NCI-H2196 treated with DMSO at 0.1 percent for 48 hours (cell line): Measurements from ENCODE around the gene LOC101059915.

ENCODE experiments used
- DNase-seq: peaks from one replicate; lab custom pipeline; 2025; ENCODE audit not compliant: unreplicated experiment; lab: John Stamatoyannopoulos, UW

LOC101059915 gene

DNA sequence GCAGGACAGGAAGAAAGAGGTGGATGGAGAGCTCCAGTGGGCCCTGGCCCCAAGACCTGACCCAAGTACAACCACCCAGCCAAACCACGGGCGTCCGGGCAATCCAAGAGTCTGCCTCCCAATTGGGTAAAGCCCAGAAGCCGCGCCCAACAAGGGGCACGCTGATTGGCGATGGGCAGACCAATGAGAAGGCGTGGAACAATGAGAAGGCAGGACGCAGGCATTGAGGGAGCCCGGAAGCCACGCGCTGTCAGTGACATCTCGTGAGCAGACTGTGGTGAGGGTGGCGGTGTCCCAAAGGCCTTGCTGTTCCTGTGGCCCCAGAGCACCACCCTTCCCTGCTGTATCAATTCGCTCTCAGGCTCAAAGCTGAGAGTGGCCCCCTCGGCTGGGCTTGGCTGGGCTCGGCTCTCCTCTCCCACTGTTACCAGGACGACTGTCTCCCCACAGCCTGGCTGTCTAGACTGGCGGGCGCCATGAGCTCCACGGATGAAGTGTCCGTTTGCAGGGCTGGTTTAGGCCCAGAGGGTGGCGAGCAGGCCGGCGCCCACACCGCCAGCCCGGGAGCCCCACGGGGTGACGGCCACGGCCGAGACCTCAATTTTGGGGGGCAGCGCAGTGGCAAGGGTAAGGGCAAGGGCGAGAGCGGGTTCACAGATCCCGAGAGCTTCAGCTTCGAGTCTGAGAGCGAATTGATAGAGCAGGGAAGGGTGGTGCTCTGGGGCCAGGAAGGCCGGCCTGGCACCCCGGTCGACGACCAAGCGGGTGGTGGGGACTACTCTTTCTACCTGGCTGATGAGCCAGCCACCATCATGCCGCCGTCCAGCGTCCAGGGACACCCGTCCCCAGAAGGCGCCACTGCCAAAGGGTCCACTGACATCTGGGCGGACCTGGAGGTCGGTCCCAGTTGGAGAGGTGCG, at the start of gene LOC101059915:
LOC101059915 (plus strand) TSS at position 219 of the 920 bp plus-strand sequence.
- DNase-seq = no peak

GRCh38 chrX:71617742-71618141, 49.6 kb upstream of the LOC101059915 start:
- no peak for DNase-seq

DNA sequence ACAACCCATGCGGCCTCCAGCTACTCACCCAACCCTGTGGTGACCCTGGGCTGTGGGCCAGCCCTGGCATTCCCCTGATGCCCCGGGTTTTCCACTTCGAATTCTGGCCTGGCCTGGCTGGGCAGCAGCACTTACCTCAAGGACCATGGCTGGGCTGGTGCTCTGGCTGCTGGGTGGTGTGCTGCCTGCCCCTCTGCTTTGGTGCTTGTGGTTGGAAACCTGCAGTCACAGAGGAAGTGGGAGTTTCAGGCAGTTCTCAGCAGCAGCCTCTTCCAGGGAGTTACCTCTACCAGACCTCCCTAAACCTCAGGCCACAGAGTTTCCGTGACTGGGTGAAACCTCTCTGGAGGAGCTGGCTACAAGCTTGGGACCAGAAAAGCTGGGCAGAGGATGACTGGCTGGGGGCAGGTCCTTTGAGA, 49.0 kb upstream of the LOC101059915 start, which contains the start of gene CXCR3:
CXCR3 (minus strand) TSS at position 209 of the 419 bp plus-strand sequence; CDS start at position 147, 62 bp downstream.
- no peak for DNase-seq

- no peak for DNase-seq
Measured at GRCh38 chrX:71618787-71619186, 48.6 kb upstream of the LOC101059915 start.

- DNase-seq = no peak
Measured at GRCh38 chrX:71619193-71619592, 48.2 kb upstream of the LOC101059915 start.

DNA sequence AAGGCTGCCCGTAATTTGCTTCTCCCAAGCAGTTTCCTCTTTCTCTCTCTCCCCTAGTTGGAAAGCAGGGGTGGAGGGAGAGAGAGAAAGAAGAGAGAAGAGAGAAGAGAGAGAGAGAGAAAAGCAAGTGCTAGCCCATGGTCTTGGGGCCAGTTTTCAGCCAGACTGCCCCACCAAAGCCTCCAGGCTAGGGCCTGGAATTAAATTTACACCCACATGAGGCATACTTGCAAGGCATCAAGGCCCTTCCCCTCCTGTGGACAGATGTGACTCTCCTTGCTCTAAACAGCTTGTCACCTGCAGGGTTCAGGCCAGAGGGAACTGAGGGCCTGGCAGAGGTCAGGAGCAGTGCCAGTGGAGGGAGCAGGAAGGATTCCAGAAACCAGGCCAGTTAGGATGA, 47.4 kb upstream of the LOC101059915 start:
- DNase-seq = no peak

- no peak for DNase-seq
Measured at GRCh38 chrX:71621603-71622002, 45.7 kb upstream of the LOC101059915 start.

DNA sequence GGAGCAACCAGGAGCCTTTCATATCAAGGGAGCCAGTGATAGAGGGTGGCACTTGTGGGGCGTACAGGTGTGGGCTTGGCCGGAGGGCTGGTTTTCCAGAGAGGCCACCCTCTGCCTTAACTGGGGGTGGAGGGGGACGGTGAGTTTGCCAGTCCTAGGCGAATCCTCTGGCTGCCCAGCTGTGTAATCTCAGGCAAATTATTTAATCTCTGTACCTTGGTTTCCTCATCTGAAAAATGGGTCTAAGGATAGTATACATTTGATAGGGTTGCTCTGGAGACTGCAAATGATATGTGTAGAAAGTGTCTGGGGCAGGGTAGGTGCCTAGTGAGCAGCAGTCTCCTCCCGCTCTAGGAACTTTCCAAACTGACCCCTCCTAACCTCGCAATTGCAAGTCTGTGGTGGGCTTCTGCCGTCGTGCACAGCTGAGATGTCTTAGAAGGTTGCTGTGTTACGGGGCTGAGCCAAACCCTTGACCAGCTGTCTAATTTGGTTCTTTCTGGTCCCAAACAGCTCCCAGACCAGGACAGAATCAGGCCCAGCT, 45.2 kb upstream of the LOC101059915 start:
- no peak for DNase-seq

DNA sequence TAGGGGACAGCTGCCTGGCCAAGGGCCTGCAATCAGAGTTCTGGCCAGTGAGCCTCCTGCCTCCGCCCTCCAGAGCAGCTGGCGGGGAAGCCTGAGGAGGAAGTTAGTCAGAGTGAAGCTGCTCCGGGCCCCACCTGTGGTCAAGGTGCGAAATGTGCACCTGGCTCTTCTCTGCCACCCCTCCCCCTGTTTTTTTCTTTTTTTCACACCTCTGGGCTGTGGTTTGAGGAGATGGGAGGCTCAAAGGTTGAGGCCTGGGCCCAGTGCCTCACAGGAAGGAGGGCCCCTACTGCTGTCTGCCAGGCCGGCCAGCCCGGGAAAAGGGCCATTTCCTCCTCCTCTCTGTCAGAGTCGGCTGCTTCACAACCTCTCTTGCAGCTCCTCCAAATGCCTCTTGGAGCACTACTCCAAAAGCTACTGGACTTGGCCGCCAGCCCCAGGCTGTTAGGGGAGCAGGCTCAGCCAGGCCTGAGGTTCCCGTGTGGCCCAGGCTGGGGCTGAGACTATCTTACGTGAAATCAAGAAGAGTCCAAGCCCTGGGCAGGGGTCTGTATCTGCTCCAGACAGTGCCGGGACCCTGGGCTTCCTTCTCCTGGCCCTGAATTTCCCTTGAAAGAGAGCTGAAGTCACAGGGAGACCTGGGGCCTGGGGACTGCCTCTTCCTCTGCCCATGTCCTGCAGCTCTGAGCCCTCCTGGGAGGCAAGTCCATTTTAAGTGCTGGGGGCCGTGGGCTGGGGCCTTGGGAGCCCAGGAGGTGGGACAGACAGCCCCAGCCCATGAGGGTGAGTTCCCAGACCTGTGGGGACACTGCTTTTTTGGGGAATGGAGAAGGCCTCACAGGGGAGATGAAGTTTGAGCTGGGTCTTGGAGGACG, 44.5 kb upstream of the LOC101059915 start:
- DNase-seq = peak; percentile 69

- no peak for DNase-seq
Measured at GRCh38 chrX:71623714-71624113, 43.6 kb upstream of the LOC101059915 start.

DNA sequence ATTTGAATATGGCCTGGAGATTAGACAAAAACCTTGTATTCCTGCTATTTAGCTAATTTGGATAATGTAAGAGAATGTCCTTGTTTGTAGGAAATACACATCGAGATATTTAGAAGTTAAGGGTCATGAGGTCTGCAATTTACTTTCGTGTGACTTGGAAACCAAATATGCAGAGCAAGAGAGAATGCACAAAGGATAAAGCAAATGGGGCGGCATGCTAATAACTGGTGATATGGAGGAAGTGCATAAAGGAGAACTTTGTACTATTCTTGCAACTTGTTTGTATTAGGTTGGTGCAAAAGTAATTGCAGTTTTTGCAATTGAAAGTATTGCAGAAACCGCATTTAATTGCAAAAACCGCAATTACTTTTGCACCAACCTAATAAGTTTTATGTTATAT, 41.9 kb upstream of the LOC101059915 start:
- DNase-seq = no peak

GRCh38 chrX:71626576-71626975, 40.8 kb upstream of the LOC101059915 start:
- DNase-seq = no peak

GRCh38 chrX:71627588-71628404, 39.5 kb upstream of the LOC101059915 start:
- DNase-seq = no peak

GRCh38 chrX:71629467-71629866, 37.9 kb upstream of the LOC101059915 start:
- no peak for DNase-seq

DNA sequence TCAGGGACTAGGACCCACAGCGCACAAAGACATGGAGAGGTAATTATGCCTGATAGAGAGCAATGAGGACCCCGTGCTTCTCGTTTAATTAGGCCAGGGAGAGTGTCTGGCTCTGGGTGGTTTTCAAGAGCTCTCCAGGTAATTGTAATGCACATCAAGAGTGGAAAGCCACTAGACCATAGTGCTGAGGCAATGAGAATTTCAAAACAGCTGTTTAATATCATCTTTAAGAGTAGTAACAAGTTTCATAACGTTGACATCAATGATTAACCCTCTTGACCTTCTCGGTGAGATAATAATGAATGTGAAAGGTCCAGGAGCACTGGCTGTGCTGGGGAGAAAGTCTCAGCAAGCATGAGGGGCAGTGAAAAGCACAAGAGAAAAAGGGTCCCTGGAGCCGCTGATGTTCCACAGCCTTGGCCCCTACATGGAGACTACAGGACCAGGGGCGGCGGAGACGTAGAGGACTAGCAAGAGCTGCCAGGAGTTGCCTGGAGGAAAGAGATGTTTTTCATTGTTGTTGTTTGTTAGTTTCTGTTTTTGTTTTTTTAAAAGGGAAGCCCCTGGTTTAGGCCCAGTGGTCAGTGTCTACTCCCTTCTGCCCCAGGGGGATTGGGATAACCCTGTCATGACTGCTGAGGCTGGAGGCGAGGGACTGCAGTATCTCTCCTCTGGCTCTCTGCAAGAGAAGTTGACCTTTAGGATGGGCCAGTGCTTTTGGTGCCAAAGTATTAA, 34.3 kb upstream of the LOC101059915 start:
- no peak for DNase-seq

GRCh38 chrX:71634366-71634765, 33.0 kb upstream of the LOC101059915 start:
- DNase-seq = no peak

GRCh38 chrX:71636438-71637252, 30.7 kb upstream of the LOC101059915 start:
- no peak for DNase-seq

DNA sequence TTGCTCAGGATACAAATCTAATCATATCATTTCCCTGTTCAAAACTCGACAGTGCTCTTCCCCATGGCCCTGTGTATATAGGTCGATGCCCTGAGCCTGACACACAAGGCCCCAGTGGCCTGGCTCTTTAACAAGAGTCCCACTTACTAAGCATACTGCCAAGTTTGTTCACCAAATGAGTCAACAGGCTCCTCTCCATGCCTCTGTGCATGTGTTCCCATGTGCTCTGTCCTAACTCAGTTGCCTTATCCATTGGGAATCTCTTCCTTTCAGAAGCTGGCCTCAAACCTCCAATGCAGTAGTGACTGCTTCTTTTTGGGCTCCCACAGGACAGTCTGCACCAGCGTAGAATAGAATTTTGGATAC, 30.1 kb upstream of the LOC101059915 start:
- DNase-seq = no peak

- no peak for DNase-seq
Measured at GRCh38 chrX:71637848-71638247, 29.5 kb upstream of the LOC101059915 start.
